HFFc6 (cell line): ENCODE results near the gene CELF5. TPM values are rescaled to one million over a fixed set of nuclear protein-coding genes. Genes with fewer than 3 reads are reported as not detected.

Experiments
- DNase-seq: peaks from one replicate; pipeline ENCODE4 v3.0.0-alpha.2; 2018
- H3K27ac Mint-ChIP-seq: 2 replicates; pipeline ENCODE4 v1.8.0; 2020; ENCODE audit warnings: mild to moderate bottlenecking, mixed read lengths
- H3K27me3 Mint-ChIP-seq: 2 replicates; pipeline ENCODE4 v1.8.0; 2021; ENCODE audit warnings: mild to moderate bottlenecking, moderate library complexity, mixed read lengths; ENCODE audit not compliant: insufficient read depth
- H3K36me3 Mint-ChIP-seq: 2 replicates; pipeline ENCODE4 v1.8.0; 2021; ENCODE audit warnings: low read depth, mixed read lengths
- H3K4me1 Mint-ChIP-seq: 2 replicates; pipeline ENCODE4 v1.8.0; 2020; ENCODE audit warnings: low read depth, mixed read lengths
- H3K4me3 Mint-ChIP-seq: 2 replicates; pipeline ENCODE4 v1.8.0; 2020; ENCODE audit warnings: mild to moderate bottlenecking, moderate library complexity, mixed read lengths
- H3K9me3 Mint-ChIP-seq: 2 replicates; pipeline ENCODE4 v1.8.0; 2020; ENCODE audit warnings: mild to moderate bottlenecking, mixed read lengths
- total RNA-seq, 6 experiments: library from RNA; stranded (reverse); fragmentation: NEBNext Ultra II Directional; extraction: Animal tissue kit (Norgen Biotek cat#: 25700); gene quantifications; 2 replicates in 1 of 6; 3 replicates in 5 of 6; pipeline ENCODE4 v1.2.3, GENCODE V29; 2021
- TF ChIP-seq, protein P1 (sequence below): fragments of 200-600 bp; sonication (generic); IDR thresholded peaks from 2 replicates; pipeline ENCODE4 v1.5.0; 2021; ENCODE audit warnings: antibody characterized with exemption, mild to moderate bottlenecking

CELF5 gene
- total RNA-seq, 6 experiments from 2014 or later: 0.20 to 0.46 (median 0.30) TPM; not detected in 3

DNA sequence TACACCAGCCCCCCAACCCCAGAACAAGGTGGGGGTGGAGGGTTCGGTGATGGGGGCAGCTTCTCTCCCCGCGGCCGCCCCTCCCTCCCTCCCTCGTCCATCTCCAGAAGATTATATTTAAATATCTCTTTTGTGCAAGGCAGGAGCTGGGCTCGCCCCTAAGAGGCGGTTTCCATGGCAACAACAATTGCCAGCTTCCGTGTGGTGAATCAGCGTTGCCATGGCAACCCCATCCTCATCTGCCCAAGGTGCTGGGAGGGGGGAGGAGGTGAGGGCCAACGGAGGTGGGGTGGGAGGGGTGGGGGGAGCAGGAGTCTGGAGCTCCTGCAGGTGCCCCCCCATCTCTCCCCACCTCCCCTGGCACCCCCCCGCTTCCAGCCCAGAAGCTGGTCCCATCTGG is 46.4 kb downstream of the CELF5 start:
- peaks cover 13% of the 10 kb centered on the region for H3K9me3 Mint-ChIP-seq
- no peaks in the 10 kb centered on the region for H3K36me3 Mint-ChIP-seq
- peaks cover 6% of the 10 kb centered on the region; the same call in 1 of the 2 replicates for H3K4me1 Mint-ChIP-seq
- TF ChIP-seq, protein P1, sequence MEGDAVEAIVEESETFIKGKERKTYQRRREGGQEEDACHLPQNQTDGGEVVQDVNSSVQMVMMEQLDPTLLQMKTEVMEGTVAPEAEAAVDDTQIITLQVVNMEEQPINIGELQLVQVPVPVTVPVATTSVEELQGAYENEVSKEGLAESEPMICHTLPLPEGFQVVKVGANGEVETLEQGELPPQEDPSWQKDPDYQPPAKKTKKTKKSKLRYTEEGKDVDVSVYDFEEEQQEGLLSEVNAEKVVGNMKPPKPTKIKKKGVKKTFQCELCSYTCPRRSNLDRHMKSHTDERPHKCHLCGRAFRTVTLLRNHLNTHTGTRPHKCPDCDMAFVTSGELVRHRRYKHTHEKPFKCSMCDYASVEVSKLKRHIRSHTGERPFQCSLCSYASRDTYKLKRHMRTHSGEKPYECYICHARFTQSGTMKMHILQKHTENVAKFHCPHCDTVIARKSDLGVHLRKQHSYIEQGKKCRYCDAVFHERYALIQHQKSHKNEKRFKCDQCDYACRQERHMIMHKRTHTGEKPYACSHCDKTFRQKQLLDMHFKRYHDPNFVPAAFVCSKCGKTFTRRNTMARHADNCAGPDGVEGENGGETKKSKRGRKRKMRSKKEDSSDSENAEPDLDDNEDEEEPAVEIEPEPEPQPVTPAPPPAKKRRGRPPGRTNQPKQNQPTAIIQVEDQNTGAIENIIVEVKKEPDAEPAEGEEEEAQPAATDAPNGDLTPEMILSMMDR: no peak
- peak; percentile 54 for DNase-seq
- peaks cover 43% of the 10 kb centered on the region for H3K27me3 Mint-ChIP-seq
- H3K4me3 Mint-ChIP-seq: no peak overlapping the region
- H3K27ac Mint-ChIP-seq: no peak overlapping the region

DNA sequence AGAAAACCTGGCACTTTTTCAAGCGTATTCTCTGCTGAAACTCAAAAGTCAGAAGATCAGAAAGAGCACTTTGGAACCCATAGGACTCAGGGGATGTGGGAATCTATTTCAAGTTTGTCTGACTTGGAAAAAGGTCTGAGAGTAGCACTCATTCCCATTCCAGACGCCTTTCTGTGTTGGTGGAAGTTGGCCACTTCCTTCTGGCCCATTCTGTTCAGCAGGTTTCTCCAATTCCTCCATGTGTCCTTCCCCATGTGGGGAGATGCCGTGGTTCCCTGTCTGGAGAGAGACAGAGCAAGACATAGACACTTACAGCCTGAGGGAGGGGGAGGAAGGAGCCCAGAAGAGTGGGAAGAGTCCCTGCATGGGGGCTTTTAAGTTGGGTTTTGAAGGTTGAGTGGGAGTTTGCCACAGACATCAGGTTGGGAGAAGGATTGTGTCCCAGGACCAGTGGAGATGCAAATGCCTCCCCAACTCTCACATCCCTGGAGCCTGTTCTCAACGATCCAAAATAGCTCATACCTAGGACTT is 48.0 kb downstream of the CELF5 start:
- Mint-ChIP-seq H3K27me3 (peaks cover 39% of the 10 kb centered on the region), H3K4me3 (no peak overlapping the region), H3K36me3 (no peaks in the 10 kb centered on the region), H3K27ac (no peak overlapping the region), H3K4me1 (peaks cover 6% of the 10 kb centered on the region; the same call in 1 of the 2 replicates), H3K9me3 (peaks cover 13% of the 10 kb centered on the region)
- no peak for DNase-seq
- TF ChIP-seq, protein P1: no peak

DNA sequence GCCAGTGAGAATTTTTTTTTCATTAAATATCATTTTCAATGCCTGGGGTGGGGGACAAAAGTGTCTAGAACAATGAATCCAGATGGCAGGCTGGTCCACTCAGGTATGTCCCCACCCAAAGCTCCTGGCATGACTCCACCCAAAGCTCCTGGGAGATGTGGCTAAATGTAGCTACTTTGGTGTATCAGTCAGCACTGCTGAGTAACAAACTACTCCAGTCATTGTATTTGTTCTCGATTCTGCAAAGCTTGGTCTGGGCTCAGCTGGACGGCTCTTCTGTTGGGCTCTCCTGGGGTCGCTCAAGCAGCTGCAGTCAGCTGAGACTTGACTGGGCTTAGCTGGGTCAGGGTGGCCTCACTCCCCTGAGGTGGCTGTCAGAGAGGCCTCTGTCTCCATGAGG is 48.5 kb downstream of the CELF5 start:
- H3K27me3 Mint-ChIP-seq: peaks cover 35% of the 10 kb centered on the region
- no peaks in the 10 kb centered on the region for H3K36me3 Mint-ChIP-seq
- no peak overlapping the region for H3K27ac Mint-ChIP-seq
- no peak for DNase-seq
- TF ChIP-seq, protein P1: no peak
- H3K4me3 Mint-ChIP-seq: no peak overlapping the region
- H3K4me1 Mint-ChIP-seq: peaks cover 6% of the 10 kb centered on the region; the same call in 1 of the 2 replicates
- H3K9me3 Mint-ChIP-seq: peaks cover 13% of the 10 kb centered on the region

DNA sequence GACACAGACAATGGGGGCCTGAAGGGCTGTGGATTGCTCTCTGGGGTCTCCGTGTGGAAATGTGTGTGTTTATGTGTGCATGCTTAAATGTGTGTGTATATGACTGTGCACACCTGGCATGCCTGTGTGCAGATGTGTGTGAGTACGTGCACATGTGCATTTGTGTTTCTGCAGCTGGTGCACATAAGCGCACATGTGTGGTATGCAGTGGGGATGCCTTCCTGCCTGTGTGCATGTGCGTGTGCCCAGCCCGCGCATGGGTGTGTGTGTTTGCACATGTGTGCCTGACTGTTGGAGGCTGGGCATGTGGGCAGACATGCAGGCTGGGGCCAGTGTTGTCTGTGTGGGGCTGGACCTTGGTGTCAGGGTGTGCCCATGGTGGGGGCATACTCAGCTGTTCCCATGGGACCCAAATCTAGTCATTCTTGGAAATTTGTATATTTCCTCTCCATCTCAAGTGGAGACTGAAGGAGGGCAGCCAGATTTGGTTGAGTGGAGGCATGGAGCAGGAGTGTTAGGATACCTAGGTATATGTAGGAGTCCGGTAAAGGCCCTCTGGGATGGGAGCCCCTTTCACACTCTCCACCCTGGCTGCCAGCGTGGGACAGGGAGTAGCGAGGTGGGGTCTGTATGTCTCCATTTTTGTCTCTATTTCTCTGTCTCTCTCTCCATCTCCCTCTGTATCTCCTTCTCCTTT is 49.9 kb downstream of the CELF5 start:
- Mint-ChIP-seq H3K27ac (no peak overlapping the region), H3K27me3 (peaks cover 28% of the 10 kb centered on the region), H3K4me3 (peak overlapping the region; percentile 76; the same call in 1 of the 2 replicates), H3K9me3 (peaks cover 13% of the 10 kb centered on the region), H3K4me1 (peaks cover 6% of the 10 kb centered on the region; the same call in 1 of the 2 replicates), H3K36me3 (no peaks in the 10 kb centered on the region)
- no peak for DNase-seq
- TF ChIP-seq, protein P1: no peak

DNA sequence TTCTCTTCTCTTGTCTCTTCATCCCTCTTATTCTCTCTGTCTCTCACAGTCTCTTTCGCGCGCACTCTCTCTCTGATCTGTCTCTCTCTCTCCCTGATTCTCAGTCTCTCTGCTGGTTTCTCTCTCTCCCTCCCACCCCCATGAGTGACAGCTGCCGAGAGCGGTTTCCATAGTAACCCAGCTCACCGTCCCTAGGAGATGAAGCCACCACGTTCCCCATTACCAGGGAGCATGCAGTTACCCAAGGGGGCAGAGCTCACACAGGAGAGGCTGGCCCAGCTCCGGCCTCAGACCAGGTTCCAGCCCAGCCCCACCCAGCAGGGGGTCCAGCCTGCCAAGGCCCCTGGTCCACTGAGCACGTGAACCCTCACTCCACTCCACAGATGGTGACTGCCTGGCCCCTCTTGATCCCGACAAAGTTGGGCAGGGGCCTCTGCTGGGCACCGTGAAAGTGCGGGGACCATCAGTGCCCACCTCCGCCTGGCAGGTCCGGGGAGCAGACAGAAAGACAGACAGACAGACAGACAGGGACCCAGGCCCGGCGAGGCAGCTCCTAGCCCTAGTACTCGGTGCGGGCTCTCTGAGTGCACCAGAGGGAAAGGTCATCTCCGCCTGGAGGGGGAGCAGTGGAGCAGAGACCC is 50.6 kb downstream of the CELF5 start:
- Mint-ChIP-seq H3K9me3 (peaks cover 13% of the 10 kb centered on the region), H3K4me3 (peak overlapping the region; percentile 76), H3K27ac (peak overlapping the region; percentile 35; the same call in 1 of the 2 replicates), H3K27me3 (peaks cover 21% of the 10 kb centered on the region), H3K4me1 (peaks cover 6% of the 10 kb centered on the region; the same call in 1 of the 2 replicates), H3K36me3 (no peaks in the 10 kb centered on the region)
- DNase-seq: no peak
- TF ChIP-seq, protein P1: no peak; the same call in 1 of the 2 replicates
